A673 (cell line): Measurements from ENCODE around the gene ARHGAP26. TPM values are rescaled to one million over a fixed set of nuclear protein-coding genes. Genes with fewer than 3 reads are reported as not detected.

Experiments
- BruUV-seq: library from RNA; stranded (reverse); fragments of 400-500 nt; replicated peaks from 2 replicates; lab custom pipeline; 2021; lab: Mats Ljungman, UMichigan
- CTCF ChIA-PET: fragments of 300-600 bp; sonication (Branson Sonifier 250); formaldehyde crosslinking; loops from one replicate; lab custom pipeline; 2022; ENCODE audit warnings: antibody characterized with exemption; lab: Charles Lee
- POLR2A ChIA-PET: fragments of 300-600 bp; sonication (Branson Sonifier 250); formaldehyde crosslinking; loops from one replicate; lab custom pipeline; 2022; ENCODE audit warnings: antibody characterized with exemption; ENCODE audit not compliant: low non-redundant PET; lab: Charles Lee
- DNase-seq: peaks from one replicate; pipeline ENCODE4 v3.0.0-alpha.2; 2015; ENCODE audit warnings: low spot score
- H3K27ac ChIP-seq: fragments of 200-600 bp; sonication (generic); 2 replicates; pipeline ENCODE4 v1.5.1; 2016; ENCODE audit warnings: mixed run types, low read depth, mild to moderate bottlenecking, mixed read lengths, antibody characterized with exemption, low read length; ENCODE audit not compliant: poor library complexity, severe bottlenecking
- H3K27me3 ChIP-seq: fragments of 200-600 bp; sonication (generic); replicated peaks from 2 replicates; pipeline ENCODE4 v1.6.1; 2017; ENCODE audit warnings: mixed run types, low read depth, mild to moderate bottlenecking, mixed read lengths, antibody characterized with exemption, low read length; ENCODE audit not compliant: insufficient read depth, poor library complexity
- H3K36me3 ChIP-seq: fragments of 200-600 bp; sonication (generic); 2 replicates; pipeline ENCODE4 v1.6.1; 2016; ENCODE audit warnings: mixed run types, mild to moderate bottlenecking, mixed read lengths, antibody characterized with exemption, low read length; ENCODE audit not compliant: insufficient read depth, poor library complexity, severe bottlenecking
- H3K4me1 ChIP-seq: fragments of 200-600 bp; sonication (generic); 2 replicates; pipeline ENCODE4 v1.6.1; 2017; ENCODE audit warnings: mixed run types, mild to moderate bottlenecking, mixed read lengths, antibody characterized with exemption, low read length; ENCODE audit not compliant: insufficient read depth, poor library complexity, severe bottlenecking
- H3K4me3 ChIP-seq: fragments of 200-600 bp; sonication (generic); 2 replicates; pipeline ENCODE4 v1.5.1; 2016; ENCODE audit warnings: low read depth, mixed run types, mild to moderate bottlenecking, mixed read lengths, low read length; ENCODE audit not compliant: poor library complexity, severe bottlenecking
- H3K9me3 ChIP-seq: fragments of 200-600 bp; sonication (generic); 2 replicates; pipeline ENCODE4 v1.6.1; 2016; ENCODE audit warnings: mixed run types, low read depth, mild to moderate bottlenecking, mixed read lengths, antibody characterized with exemption, low read length; ENCODE audit not compliant: poor library complexity, severe bottlenecking
- EZH2 ChIP-seq: fragments of 200-600 bp; sonication (generic); IDR thresholded peaks from 2 replicates; pipeline ENCODE4 v1.6.1; 2017; ENCODE audit warnings: borderline replicate concordance, low read depth, mild to moderate bottlenecking, mixed read lengths, antibody characterized with exemption, low read length; ENCODE audit not compliant: poor library complexity, severe bottlenecking
- intact Hi-C: fragments of 100-400 bp; cut with micrococcal nuclease; formaldehyde crosslinking; loops from one replicate; pipeline ENCODE4 v1.10.0; 2022; ENCODE audit not compliant: unreplicated experiment
- total RNA-seq: library from RNA; stranded (reverse); gene quantifications from 2 replicates; pipeline ENCODE4 v1.2.3, GENCODE V29; 2021
- TF ChIP-seq, protein P1 (sequence below): fragments of 300-800, 200-600 bp; sonication (generic); conservative IDR thresholded peaks from 2 replicates; pipeline ENCODE4 v1.5.1; 2017; ENCODE audit warnings: low read depth, mild to moderate bottlenecking, antibody characterized with exemption, low read length, moderate library complexity, mixed read lengths

ARHGAP26 gene
- total RNA-seq, 1 experiment from 2014 or later: 25.5 TPM

DNA sequence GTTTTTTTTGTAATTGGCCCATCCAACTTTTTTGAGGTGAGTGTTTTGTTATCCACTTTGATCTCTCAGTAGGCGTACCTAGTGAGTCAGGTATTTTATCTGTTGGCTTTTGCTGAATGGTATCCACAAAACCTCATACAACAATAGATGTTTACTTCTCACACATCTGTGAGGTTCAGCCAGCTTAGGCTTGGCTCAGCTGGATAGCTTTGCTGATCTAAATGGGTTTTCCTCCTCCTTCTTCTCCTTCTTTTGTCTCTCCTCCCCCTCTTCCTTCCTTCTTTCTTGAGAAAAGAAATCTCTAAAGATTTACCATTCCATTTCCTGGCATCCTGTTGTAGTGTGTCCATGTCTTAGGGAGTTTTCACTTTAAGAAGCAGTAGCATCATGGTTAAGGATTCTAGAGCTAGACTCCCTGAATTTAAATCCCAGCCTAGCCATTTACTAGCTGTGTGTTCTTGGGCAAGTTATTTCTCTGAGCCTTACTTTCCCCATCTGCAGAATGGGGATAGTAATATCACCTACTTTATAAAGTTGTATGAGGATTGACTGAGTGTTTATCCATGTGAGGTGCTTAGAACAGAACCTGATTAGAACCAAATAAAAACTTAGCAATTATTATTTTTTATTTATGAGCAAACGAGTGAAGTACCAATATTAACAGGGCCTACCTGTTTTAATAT is 126.3 kb downstream of the ARHGAP26 start:
- Histone ChIP-seq H3K9me3 (no peaks in the 10 kb centered on the region), H3K36me3 (no peaks in the 10 kb centered on the region), H3K4me3 (no peak overlapping the region), H3K27me3 (no peaks in the 10 kb centered on the region), H3K4me1 (peaks cover 13% of the 10 kb centered on the region), H3K27ac (no peak overlapping the region)
- POLR2A ChIA-PET: no interaction called here
- TF ChIP-seq, protein P1, sequence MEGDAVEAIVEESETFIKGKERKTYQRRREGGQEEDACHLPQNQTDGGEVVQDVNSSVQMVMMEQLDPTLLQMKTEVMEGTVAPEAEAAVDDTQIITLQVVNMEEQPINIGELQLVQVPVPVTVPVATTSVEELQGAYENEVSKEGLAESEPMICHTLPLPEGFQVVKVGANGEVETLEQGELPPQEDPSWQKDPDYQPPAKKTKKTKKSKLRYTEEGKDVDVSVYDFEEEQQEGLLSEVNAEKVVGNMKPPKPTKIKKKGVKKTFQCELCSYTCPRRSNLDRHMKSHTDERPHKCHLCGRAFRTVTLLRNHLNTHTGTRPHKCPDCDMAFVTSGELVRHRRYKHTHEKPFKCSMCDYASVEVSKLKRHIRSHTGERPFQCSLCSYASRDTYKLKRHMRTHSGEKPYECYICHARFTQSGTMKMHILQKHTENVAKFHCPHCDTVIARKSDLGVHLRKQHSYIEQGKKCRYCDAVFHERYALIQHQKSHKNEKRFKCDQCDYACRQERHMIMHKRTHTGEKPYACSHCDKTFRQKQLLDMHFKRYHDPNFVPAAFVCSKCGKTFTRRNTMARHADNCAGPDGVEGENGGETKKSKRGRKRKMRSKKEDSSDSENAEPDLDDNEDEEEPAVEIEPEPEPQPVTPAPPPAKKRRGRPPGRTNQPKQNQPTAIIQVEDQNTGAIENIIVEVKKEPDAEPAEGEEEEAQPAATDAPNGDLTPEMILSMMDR: no peak
- TF ChIP-seq EZH2: no peak
- DNase-seq: peak; percentile 52
- intact Hi-C loops: no loop called here
- no TSS peak for BruUV-seq
- CTCF ChIA-PET: interaction anchor here (1.5 kb wide), 1 partner anchor 179 kb away, joined by 5 read pairs; no protein-coding TSS in a partner anchor

DNA sequence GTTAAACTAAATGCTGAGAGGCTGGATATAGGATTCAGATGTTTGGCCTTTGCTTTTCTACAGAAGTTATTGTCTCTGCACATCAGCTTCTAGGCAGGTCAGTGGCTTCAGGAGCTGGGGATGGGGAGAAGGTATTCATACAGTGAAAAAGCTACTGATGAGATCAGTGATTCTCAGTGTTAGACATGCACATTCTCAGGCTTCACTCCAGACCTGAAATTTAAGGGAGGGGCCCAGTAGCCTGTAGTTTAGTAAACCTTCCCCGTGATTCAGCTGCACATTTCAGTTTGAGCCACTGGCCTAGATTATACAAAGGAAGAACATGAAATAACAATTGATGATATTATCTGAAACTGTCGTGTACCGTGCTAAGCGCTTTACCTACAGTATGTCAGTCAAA is 127.2 kb downstream of the ARHGAP26 start:
- BruUV-seq: no TSS peak
- intact Hi-C loops: no loop called here
- no peak for TF ChIP-seq EZH2
- TF ChIP-seq, protein P1: no peak
- H3K27me3 ChIP-seq: no peaks in the 10 kb centered on the region
- CTCF ChIA-PET: interaction anchor here (1.5 kb wide), 1 partner anchor 180 kb away, joined by 5 read pairs; no protein-coding TSS in a partner anchor
- H3K4me1 ChIP-seq: peaks cover 13% of the 10 kb centered on the region
- H3K36me3 ChIP-seq: no peaks in the 10 kb centered on the region
- DNase-seq: no peak
- H3K4me3 ChIP-seq: no peak overlapping the region
- H3K9me3 ChIP-seq: no peaks in the 10 kb centered on the region
- H3K27ac ChIP-seq: no peak overlapping the region
- POLR2A ChIA-PET: no interaction called here

DNA sequence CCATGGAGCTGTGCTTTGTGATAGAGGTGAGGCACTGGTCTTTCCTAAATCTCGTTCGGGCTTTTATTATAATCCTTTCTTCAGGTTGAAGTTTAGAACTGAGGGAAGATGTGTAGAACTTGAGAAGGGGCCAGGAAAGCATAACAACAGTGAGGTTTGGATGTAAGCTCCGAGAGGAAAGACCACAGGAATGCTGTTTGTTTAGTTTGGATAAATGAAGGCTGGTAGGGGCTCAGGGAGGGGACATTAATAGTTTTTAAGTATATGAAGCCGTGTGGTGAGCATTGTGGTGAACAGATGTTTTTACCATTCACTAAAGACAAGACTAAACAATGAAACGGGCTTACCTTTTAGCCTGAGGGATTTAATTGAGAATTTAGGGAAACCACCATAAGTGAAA is 130.8 kb downstream of the ARHGAP26 start:
- H3K9me3 ChIP-seq: no peaks in the 10 kb centered on the region
- H3K4me3 ChIP-seq: no peak overlapping the region
- ChIA-PET POLR2A (no interaction called here), CTCF (no interaction called here)
- TF ChIP-seq EZH2: no peak
- TF ChIP-seq, protein P1: no peak
- H3K27me3 ChIP-seq: no peaks in the 10 kb centered on the region
- no peaks in the 10 kb centered on the region for H3K36me3 ChIP-seq
- BruUV-seq: no TSS peak
- H3K4me1 ChIP-seq: peaks cover 9% of the 10 kb centered on the region
- intact Hi-C loops: no loop called here
- H3K27ac ChIP-seq: no peak overlapping the region
- no peak for DNase-seq
